HS-5 (cell line): Measurements from ENCODE around the gene MLST8.

Source experiments
- DNase-seq: peaks from one replicate; pipeline ENCODE4 v3.0.0-alpha.2; 2012; ENCODE audit warnings: low read depth

The MLST8 gene

GRCh38 chr16:2205104-2205966 lies at the start of gene MLST8:
Gene MLST8, plus strand, starts transcription at chr16:2205454. Its CDS starts 632 bp downstream, at chr16:2206086.
- DNase-seq: peak; percentile 69

DNA sequence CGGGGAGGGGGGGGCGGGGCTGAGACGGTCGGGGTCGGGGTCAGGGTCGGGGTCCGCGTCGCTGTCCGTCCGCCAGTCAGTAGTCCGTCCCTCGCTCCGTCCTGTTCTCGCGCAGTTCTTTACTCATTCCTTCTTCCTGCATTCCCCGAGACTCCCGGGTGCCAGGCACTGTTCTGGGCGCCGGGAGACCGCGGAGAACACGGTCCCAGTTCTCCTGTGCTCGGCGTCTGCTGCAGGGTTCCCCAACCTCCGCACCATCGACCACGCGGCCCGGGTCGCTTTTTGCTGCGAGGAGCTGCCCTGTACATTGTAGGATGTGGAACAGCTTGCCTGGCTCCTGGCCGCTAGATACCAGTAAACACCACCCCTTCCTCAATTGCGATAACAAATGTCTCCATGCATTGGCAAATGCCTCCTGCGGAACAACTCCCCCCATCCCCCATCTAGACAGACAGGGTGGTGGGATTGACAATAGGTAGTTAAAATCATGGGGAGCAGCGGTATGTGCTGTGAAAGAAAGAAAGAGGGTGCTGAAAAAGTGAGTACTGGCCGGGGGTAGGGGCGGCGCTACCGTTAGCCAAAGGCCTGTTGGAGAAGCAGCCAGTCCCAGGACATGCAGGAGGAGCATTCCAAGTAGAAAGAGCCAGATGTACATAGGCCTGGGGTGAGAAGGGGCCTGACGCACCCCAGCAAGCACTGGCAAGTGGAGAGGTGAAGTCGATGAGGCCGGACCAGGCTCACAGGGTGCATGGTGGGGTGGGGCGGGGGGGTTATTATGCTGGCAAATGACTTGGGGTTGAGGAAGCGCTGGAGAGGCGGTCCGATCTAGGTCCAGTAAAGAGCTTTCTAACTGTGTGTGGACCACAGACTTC lies 49.0 kb upstream of the MLST8 start:
- no peak for DNase-seq

DNA sequence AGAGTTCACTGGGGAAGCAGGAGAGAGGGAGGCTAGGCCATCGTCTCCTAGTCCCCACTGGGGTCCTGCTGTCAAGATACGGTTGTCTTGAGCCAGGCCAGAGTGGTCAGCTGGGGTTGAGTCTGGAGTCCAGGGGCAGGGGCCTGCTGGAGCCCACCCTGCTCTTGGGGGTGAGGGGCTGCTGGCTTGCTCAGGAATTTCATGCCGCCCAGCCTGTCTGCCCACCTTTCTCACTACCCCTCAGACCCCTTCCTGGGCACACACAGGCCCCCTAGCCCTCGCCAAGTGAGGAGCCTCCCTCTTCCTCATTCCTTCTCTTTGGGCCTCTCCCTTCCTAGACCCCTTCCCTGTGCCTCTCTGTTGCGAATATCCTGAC lies 48.4 kb upstream of the MLST8 start:
- DNase-seq: no peak

DNA sequence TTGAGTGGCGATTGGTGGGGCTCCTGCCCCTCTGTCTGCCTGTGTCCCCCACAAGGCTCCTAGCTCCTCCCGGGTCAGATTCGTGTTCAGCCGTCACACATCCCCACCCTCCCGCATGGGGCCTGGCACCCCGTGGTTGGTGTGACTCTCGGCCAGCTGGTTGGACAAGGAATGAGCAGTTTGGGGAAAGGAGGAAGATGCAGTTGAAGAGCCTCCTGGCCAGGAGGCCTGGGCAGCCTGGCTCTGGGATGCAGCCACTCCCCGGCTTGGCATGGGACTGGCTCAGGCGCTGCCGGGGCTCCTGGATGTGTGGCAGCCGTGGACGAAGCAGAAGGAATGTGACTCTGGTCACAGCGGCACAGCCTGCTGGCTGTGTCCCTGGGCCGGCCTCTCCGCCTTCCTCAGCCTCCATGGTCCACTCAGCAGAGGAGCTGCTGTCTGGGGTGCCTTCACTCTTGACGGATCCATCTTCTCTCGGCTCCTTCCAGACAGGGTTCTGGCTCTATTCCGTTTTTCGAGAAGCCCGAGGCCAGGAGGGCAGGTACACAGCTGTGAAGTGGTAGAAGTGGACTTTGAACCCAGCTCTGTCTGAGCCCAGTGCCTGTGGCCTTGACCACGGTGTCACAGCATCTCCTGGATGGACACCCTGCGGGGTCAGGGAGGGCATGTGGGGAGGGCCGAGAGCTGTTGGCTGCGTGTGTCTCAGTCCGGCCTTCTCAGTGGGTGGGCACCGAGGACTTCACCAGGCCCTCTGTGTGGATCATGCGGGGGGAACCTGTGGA lies 47.6 kb upstream of the MLST8 start:
- no peak for DNase-seq

DNA sequence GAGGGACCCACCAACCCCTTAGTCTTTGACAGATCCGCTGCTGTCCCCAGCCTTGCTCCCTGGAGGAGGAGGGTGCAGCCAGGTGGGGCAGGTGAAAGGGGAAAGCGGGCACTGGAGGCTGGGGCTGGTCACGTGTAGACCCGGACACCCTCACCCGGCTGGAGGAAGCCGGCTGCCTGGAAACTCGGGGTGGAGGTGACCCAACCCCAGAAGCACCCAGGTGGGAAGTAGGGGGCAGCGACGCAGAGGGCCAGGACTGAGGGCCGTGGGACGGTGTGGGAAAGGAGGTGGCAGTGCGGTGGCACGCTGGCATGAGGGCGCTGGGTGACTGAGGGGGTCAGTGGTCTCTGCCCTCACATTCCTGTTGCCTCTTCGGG lies 47.0 kb upstream of the MLST8 start:
- DNase-seq: no peak

DNA sequence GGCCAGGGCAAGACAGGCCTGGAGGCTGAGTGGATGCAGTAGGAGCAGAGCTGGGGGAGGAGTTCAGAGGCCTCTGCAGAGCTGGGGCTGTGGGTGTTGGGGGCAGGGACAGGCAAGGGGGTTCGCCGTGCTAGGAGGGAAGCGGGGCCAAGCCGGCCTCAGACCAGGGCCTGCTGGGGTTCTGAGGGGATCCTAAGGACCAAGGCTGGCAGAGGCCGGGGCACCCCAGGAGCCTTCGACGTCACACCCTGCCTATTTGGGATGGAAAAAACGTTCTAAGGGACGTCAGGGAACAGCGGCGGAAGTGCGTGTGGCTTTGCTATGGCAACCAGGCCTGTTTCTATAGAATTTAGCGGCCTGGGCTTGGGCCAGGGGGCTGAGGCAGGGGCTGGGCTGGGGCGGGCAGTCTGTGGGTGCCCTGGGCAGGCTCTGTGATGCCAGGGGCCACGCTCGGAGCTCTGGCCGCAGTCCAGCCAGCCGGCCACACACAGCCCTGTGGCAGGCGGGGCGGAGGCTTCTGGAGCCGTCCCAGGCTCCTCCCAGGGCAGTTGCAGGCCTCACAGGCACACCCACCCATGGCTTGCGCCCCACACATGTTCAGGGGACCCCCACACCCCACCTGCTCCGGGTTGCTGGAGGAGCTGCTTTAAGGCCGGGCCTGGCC lies 45.9 kb upstream of the MLST8 start:
- DNase-seq: no peak

DNA sequence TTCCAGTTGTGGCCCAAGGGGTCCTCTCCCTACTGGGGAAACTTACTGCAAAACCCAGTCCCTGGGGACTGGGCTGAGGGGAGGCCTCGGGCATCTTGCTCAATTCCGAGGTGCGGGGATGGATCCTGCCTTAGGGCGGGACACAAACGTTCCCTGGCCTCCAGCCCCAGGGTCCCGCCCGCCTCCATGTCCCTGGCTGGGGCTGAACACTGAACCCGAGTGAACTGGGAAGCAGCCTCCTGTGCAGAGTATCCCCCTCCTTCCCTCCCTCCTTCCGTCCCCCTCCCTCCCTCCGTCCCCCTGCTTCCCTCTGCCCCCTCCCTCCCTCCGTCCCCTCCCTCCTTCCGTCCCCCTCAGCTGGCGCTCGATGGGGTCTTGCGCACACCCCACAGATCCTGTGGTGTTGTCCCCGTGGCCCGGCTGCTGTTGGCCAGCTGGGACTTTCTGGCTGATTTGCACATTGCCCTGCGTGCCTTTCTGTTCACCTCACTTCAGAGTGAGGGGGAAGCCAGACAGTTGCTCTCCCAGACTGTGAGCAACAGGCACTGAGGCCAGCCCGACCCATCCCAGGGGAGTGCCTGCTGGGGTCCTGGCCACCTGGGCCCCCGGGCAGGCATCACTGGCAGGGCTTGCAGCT lies 44.2 kb upstream of the MLST8 start:
- no peak for DNase-seq

- no peak for DNase-seq
Measured at GRCh38 chr16:2161911-2162310, 43.3 kb upstream of the MLST8 start.

GRCh38 chr16:2162676-2163118 lies 42.6 kb upstream of the MLST8 start:
- no peak for DNase-seq

DNA sequence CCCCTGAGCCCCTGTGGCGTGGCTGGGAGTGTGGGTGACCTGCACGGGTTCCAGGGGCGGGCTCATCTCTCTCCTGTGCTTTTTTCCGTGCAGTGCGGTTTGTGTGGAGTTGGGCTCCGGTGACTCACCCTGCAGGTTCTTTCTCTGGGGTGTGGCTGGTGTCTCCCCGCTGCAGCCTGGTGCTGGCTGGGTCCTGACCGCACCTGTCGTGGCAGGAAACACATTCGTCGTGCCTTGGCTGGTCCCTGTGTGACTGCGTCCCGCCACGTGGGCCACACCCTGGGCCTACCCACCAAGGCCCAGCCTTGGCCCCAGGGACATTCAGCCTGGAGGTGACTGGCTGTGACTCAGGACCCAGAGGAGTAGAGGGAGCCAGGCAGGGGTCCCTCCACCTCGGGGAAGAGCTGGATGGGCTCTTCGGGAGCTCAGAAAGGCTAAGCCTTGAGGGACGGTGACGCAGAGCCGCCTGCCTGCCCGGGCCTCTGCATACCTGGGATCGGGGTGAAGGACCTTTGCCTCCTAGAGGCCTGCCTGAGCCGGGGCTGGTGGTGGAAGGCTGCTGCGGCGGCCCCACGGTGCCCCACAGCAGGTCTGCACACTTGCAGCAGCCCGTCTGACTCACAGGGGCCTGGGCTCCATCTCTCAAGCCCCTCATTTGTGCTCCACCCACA lies 41.9 kb upstream of the MLST8 start:
- DNase-seq: no peak

GRCh38 chr16:2165861-2166260 lies 39.4 kb upstream of the MLST8 start:
- DNase-seq: no peak

GRCh38 chr16:2166263-2167067 lies 38.8 kb upstream of the MLST8 start:
- no peak for DNase-seq

DNA sequence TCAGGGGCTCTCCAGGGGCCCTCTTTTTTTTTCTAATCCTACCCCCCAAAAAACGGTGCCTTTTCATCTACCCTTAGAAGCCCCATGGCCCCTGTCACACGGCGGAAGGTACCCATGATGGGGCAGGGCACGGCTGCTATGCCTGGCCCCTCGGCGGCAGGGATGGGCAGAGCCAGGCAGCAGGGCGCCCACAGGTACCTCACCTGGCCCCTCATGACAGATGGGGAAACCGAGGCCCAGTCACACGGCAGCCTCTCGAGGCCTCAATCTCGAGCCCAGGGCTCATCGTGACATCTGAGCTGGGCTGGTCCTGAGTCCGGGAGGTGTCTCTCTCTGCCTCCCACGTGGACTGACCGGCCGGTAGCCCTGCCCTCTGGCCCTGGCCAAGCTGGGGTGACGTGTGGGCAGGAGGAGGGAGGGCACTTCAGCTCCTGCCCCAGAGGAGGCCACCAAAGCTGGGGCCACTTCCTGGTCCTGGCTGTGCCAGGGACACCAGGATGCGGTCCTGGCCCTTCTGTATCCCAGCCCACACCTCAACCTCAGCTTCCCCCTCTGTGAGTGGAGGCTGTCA lies 38.1 kb upstream of the MLST8 start:
- DNase-seq: no peak

- no peak for DNase-seq
Measured at GRCh38 chr16:2170080-2170479, 35.2 kb upstream of the MLST8 start.

- DNase-seq: no peak
Measured at GRCh38 chr16:2170587-2171435, 34.4 kb upstream of the MLST8 start.

DNA sequence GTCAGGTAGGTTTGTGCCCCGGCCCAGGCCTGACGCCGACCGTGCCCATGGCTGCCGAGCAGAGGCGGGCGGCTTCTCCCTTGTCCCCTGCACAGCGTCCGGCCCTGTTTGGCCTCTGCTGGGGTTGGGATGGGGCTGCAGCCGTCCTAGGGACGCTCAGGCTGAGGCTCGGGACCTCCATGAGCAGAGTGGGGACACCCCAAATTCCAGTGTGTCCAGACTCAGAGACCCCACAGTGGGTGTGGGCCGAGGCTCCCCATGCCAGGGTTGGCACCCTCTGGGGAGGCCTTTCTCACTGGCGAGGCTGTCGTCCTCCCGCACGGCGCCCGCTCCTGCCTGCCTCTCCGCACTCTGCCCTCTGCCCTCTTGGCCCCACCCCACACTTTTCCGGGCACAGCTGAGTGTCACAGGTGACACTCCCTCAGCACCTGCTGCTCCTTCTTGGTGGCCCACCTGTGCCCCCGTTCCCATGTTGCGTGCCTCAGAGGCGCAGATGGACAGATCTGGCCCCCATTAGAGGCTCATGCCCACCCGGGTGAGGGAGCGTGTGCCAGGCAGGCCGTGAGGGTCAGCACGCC lies 33.6 kb upstream of the MLST8 start:
- no peak for DNase-seq

DNA sequence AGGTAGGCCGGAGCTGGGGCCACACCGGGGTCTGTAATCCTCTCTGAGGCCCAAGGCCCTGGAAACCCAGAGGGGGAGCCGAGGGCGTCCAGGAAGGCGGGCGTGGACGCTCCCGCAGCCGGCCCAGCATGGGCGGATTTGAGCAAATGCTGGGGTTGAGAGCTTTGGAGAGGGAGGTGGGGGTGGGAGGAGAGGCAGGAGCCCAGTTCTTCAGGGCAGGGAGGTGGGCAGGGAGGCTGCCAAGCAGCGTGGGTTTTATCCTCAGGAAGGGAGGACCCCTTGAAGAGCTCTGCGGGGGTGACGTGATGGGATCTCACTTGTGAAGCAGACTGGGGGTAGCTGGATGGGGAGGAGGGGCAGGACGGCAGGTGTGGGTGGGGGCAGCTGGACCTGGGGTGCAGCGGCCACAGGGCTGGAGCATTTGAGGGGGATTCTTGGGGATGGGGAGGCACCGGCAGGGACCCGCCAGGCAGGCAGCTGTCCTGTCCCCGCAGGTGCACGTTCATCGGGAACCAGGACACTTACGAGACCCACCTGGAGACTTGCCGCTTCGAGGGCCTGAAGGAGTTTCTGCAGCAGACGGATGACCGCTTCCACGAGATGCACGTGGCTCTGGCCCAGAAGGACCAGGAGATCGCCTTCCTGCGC lies 32.4 kb upstream of the MLST8 start:
- DNase-seq: no peak

DNA sequence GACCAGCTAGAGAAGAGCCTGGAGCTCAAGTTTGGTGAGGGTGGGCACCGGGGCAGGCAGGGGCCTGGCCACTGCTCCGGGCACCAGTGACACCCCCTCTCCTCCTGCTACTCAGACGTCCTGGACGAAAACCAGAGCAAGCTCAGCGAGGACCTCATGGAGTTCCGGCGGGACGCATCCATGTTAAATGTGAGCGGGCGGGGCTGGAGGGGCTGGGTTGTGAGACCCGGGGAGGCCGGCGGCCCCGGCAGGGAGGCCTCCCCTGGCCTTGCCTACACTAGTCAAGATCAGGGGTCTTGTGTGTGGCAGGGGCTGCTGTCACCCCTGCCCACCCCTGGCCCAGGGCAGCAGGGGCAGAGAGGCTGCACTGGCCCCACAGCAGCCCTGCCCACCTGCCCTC lies 31.9 kb upstream of the MLST8 start:
- no peak for DNase-seq
